A549 (cell line): ENCODE measurements around the gene RALA.

Experiments used
- CBX2 ChIP-seq: fragments of 200-600 bp; sonication (generic); IDR thresholded peaks from 2 replicates; pipeline ENCODE4 v1.6.1; 2016; ENCODE audit warnings: low read depth, mild to moderate bottlenecking, borderline replicate concordance
- CTCF ChIP-seq: fragments of >200 bp; sonication (Bioruptor Twin); formaldehyde crosslinking; IDR thresholded peaks from 3 replicates; pipeline ENCODE4 v1.5.1; 2016
- EP300 ChIP-seq, 2 experiments: fragments of >200 bp; sonication (Bioruptor Twin); formaldehyde crosslinking; IDR thresholded peaks; 2 replicates in 1 of 2; 3 replicates in 1 of 2; pipeline ENCODE4 v1.6.1; 2016 to 2017
- HOXA7 ChIP-seq: fragments of 250-450 bp; sonication (Bioruptor Pico); IDR thresholded peaks from 2 replicates; pipeline ENCODE4 v1.5.0; 2020; ENCODE audit warnings: mild to moderate bottlenecking, moderate library complexity
- JUNB ChIP-seq: fragments of >200 bp; sonication (Bioruptor Twin); formaldehyde crosslinking; IDR thresholded peaks from 2 replicates; pipeline ENCODE4 v1.6.1; 2016
- POLR2A ChIP-seq: IDR thresholded peaks from 2 replicates; pipeline ENCODE4 v1.6.1; 2012; ENCODE audit warnings: mild to moderate bottlenecking, low read length

- TF ChIP-seq EP300 (IDR thresholded peaks at IDR 0.05) (no peak), CBX2 (no peak), CTCF (no peak), HOXA7 (CRISPR knock-in tag) (no peak), POLR2A (no peak), JUNB (no peak)
Observed at GRCh38 chr7:39574673-39575349, 48.6 kb upstream of the RALA start.
